Astrocyte of the hippocampus (primary cell): ENCODE data around the gene AP3D1.
"Not testable (repeated sequence)": the region's sequence is repeated elsewhere in the genome, so short reads cannot be mapped to it uniquely, and the experiment has no call there.

Experiments
- DNase-seq: peaks from one replicate; pipeline ENCODE4 v3.0.0; 2011; ENCODE audit warnings: low read depth, low spot score

AP3D1 gene

DNA sequence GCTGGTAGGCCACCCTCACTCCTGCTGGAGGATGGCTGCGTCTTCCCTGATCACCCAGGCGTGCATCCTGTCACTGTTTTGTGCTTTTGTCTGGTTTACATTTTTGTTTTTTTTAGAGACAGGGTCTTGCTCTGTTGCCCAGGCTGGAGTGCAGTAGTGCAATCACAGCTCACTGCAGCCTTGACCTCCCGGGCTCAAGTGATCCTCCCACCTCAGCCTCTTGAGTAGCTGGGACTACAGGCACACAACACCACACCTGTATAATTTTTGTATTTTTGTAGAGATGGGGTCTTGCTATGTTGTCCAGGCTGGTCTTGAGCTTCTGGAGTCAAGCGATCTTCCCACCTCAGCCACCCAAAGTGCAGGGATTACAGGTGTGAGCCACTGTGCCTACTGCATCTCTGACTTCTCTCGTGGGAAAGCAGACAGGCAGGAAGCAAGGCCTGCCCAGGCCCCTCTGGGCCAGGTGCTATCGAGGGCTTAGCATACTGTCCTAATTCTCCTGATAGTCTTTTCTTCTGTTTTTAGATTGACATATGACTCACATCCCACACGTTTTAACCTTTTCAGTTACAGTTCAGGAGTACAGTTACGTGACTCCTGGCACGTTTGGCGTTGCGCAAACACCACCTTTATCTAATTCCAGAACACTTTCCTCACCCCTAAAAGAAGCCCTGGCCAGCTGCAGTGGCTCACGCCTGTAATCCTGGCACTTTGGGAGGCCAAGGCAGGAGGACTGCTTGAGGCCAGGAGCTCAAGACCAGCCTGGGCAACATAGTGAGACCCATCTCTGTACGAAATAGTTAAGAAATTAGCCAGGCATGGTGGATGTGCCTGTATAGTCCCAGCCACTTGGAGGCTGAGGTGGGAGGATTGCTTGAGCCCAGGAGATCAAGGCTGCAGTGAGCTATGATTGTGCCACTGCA, 64.4 kb downstream of the AP3D1 start:
- DNase-seq = not testable (repeated sequence)

DNA sequence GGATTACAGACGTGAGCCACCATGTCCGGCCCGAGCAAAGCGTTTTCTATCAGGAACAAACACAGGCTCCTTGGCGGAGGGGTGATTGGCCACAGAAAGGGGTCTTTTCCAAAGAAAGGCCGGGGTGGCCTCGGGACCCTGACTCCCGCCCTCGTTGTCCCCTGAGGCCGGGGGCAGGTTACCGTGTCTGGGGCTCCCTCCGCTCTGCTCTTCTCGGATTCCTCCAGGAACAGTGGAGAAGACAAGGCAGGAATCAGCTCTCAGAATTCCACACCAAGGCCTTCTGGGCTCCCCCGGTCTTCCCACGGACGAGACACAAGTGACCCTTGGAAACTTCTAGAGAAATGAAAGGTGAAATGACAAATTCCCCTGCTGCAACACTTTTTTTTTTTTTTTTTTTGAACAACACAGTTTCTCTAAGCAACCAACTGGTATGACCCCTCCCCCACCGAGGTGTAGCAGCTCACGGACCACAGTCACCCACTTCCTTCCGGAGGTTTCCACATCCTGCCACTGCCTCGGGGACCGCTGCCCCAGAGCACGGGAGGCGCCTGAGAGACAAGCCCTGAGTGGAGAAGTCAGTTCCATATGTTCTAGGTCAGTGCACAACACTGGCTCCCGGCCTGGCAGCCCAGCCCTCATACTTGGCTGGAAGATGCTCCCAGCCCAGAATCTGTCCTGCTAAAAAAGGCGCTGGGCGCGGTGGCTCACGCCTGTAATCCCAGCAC, 66.2 kb downstream of the AP3D1 start:
- DNase-seq = no peak

DNA sequence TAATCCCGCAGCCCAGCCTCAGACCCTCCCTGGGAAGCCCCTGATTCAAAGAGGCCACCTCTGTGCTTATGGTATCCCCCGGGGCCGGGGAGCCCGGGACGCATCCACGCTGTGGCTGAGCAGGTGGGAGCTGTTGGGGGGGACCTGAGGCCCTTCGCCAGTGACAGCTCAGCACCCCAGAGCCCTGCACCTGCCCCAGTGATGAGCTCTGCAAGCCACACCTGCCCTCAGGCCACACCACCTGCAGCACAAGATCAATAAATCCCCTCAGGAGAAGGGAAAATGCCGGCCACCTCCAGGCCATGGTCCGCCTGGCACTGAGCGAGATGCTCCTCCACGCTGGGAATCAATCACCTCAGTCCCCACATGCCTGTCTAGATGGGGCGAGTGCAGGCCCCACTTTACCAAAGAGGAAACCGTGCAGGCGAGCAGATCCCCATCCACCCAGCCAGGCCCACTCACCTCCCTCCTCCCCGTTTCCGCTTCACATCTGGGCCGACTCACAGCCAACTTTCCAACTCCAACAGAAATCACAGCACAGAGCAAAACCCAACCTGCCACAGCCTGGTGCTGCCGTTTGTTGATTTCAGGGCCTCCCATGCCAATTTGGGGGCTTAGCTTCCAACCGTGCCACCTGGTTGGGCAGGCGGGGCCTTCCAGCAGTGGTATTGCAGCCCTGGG, 68.1 kb downstream of the AP3D1 start:
- no peak for DNase-seq

DNA sequence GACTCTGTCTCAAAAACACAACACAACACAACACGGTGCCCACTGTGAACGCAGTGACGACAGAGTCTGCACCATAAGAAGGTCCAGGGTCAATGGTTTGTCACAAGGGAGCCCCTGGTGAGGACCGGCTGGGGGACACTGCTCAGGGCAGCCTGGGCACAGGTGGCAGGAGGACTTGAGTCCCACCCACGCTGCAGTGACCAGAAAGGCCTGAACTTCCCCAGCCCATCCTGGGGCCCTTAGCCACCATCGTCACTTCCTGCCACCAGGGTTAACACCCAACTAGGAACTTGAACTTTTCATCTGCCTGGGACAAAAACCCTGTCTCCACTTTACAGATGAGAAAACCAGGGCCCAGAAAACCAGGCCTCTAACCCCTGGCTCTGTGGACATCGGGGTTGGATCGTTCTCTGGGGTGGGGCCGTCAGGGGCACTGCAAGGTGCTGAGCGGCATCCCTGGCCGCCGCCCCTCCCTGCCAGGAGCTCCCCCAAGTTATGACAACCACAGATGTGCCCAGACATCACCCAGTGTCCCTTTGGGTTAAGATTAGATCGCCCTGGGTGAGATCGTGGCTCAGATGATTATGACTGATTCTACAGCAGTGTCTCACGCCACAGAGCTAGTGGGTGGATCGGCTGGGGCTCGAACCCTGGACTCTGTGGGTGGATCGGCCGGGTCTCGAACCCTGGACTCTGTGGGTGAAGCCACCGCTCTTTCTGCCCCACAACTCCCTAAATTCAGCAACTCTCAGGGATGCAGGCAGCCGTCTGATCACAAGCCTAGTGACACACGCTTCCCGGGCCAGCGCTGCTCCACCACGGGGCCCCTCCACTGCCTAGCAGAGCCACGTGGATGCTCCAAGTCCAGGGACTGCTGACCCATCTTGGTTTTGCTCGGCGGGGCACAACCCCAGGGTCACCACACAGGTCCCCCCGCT, 69.2 kb downstream of the AP3D1 start:
- DNase-seq = no peak

DNA sequence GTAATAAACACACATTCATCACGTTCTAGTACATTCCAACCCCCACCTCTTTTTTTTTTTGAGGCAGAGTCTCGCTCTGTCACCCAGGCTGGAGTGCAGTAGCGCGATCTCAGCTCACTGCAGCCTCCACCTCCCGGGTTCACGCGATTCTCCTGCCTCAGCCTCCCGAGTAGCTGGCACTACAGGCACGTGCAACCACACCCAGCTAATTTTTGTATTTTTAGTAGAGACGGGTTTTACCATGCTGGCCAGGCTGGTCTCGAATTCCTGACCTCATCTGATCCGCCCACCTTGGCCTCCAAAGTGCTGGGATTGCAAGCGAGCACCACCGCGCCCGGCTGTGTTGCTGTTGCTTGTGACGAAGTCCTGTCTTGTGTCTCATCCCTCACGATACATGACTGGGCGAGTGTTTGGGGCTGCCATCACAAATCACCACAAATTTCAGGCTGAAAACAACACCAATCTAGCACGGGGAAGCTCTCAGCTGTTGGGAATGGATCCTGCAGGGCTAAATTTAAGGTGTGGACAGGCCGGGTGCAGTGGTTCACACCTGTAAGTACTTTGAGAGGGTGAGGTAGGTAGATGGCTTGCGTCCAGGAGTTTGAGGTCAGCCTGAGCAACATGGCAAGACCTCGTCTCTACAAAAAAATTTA, 70.9 kb downstream of the AP3D1 start:
- no peak for DNase-seq

DNA sequence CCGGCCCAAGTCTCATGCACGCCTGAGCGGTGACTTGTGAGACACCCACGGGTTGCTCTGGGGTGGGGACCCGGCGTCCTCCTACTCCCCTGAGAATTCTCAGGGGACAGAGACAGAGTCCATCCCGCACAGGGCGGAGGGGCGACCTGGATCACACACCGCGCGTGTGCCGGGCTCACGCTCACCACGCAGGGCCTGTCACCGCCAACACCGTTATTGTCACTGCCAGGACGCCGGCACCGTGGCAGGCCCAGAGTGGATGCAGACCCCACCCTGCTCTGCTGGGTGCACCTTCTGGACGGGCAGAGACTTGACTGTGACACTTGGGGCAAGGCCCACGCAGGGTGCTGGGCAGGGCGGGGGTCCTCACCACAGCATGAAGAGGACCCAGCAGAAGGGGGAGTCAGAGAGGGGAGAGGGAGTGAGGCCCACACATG, 71.5 kb downstream of the AP3D1 start:
- no peak for DNase-seq

DNA sequence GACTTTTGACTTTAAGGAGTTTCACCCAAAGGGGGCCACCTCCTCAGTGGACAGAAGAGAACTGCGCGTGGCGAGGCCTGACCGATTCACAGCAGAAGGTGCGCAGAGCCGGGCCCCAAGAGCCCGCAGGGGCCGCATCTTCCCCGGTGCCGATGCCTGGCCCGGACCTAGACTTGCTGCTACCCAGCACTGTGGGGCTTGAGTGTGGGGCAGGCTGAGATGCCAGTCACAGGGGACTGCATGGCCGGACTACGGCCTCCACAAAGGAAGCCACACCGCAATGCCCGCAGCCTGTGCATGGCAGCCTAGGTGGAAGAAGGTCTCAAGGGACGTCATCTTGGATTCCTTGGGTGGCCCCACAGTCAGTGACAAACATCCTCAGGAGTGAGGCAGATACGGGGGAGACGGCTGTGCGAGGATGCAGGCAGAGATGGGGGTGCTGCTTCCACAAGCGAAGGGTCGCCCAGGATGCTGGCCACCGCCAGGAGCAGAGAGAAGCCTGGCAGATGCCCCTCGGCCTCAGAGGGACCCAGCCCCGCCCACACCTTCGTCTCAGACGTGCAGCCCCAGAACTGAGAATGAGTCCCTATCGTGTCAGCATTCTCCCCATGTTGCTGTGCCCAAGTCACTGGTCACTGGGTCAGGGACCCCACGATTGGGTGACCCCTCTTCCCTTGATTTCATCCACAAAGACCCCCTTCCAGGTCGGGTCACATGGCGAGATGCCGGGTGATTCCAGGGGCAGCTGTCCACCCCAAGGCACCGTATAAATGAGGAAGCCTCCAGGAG, 72.1 kb downstream of the AP3D1 start:
- no peak for DNase-seq

DNA sequence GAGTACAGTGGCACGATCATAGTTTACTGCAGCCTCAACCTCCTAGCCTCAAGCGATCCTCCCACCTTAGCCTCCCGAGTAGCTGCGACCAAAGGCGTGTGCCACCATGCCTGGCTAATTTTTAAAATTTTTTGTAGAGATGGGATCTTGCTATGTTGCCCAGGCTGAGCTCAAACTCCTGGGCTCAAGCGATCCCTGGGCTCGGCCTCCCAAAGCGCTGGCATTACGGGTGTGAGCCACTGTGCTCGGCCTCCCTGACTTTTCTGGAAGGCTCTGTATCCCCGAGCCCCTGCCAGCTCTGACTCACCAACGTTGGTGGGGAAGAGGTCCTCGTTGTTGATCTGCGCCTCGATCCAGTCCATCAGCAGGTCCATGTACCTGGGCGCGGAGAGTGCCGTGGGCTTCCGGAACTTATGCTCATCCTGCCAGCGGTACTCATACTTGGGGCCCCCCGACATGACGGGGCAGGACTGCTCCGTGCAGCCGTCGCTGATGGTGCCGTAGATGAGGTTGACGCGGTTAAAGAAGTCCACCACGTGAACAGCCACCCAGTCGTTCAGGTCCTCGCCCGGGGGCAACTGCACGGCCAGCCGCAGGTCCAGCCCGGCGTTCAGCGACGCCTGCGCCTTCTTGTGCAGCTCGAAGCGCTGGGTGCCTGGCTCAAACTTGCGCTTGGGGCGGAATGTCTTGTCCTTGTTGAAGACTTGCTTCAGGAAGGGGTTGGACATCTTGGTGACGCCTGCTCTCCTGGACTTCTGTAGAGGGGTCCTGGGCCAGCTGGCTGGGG, 73.3 kb downstream of the AP3D1 start:
- no peak for DNase-seq

DNA sequence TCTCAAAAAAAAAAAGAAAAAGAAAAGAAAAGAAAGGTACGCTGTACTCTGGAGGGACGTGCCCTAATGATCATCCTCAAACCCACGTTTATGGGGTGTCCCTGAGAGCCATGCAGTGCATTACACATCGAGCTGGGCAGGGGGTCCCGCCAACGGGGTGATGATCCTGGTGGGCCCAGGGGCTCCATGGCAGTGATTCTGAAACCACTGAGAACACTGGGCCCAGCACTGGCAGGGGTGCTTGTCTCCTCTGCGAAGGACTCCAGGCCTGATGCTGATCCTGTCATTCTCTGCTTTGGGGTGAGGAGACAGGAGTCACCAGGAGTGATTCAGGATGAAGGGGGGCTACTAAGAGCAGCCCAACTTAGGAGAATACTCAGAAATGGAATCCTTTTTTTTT, 74.0 kb downstream of the AP3D1 start:
- no peak for DNase-seq

DNA sequence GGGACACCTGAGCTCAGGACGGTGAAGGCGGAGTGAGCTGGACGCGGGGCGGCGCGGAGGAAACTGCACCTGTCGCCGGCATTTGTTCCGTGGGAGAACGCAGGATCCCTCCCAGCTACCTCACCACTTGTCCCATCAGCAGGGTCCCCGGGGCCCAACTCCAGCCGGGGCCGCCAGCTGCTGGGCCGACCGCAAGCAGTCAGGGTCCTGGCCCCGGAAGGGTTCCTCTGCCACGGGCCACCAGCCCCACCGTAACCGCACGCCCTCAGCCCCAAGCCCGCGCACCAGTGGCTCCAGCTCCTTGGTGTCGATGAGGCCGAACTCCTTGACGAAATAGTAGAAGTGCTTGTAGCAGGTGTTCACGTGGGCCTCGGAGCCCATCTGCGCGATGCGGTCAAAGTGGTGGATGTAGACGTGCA, 74.8 kb downstream of the AP3D1 start:
- no peak for DNase-seq

DNA sequence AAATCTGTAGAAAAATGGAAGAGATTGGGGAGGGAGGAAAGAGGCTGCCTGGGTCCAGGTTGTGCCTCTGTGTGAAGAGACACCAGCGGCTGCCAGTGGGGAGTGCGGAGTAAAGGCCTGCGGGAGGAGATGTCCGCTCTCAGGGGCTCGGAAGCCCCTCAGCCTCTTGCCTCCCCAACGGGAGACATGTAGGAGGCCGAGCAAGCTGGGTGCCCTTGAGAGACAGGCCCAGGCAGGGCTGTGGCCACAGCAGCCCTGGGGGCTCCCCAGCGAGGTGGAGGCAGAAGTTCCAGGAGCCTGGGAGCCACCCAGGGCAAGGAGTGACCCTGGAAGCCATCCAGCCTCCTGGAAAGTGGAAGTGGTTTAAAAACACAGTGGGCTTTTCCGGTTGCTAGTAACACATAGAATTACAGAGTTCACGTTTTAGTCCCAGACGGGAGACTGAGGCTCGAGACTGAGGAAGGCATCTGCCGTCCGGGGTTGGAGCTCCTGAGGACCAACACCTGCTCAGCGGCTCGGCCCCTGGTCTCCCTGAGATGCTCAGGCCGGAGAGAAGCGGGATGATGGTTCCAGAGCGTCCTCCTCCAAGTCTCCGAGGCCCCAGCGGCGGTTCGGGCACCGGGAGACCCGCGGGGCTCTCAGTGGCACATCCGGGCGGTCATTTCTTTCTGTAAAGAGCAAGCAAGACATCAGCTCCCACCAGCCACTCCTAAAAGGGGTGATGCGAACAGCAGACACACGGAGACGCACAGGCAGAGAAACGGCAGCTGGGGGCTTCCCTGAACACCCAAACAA, 78.4 kb downstream of the AP3D1 start:
- DNase-seq = no peak

DNA sequence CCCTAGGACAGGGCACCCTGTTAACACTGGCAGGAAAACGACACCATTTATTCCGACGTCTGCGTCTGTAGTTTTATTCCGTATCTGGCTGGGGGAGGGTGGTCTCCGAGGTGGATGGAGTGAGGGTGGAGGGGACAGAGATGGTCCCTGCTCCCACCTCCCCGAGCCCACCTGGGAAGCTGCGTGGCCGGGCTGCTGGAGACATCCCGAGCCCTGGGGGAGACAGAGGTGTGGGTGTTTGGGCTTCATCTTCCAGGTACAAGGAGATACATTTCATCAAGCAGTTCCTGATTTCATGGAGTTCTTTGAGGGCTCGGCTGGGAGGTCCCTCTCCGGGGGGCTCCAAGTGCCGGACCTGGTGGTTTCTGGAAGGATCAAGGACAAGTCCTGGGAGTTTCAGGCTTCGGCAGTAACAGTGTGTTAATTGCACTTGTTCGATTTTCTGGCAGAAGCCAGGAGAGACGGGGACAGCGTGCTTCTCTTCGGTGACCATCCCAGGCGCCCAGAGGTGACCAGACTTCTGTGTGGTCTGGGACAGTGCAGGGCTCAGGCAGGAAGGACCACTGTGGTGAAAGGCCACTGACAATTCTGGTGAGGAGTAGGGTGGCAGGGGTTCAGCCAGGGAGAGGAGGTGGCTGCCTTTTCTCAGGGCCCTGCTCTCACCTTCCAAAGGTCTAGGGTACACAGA, 80.2 kb downstream of the AP3D1 start:
- no peak for DNase-seq

DNA sequence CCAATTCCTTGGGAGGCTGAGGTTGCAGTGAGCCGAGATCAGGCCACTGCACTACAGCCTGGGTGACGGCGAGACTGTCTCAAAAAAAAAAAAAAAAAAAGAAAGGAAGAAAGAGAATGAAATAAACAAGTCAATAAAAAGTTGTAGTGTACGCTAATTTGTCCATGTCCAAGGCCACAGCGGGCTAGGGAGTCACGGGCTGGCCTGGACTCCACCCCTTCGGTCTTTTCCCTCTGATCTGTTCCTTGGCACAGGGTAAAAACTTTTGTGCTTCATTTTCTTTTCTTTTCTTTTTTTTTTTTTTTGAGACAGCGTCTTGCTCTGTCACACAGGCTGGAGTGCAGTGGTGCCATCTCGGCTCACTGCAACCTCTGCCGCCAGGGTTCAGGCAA, 80.9 kb downstream of the AP3D1 start:
- DNase-seq = no peak

DNA sequence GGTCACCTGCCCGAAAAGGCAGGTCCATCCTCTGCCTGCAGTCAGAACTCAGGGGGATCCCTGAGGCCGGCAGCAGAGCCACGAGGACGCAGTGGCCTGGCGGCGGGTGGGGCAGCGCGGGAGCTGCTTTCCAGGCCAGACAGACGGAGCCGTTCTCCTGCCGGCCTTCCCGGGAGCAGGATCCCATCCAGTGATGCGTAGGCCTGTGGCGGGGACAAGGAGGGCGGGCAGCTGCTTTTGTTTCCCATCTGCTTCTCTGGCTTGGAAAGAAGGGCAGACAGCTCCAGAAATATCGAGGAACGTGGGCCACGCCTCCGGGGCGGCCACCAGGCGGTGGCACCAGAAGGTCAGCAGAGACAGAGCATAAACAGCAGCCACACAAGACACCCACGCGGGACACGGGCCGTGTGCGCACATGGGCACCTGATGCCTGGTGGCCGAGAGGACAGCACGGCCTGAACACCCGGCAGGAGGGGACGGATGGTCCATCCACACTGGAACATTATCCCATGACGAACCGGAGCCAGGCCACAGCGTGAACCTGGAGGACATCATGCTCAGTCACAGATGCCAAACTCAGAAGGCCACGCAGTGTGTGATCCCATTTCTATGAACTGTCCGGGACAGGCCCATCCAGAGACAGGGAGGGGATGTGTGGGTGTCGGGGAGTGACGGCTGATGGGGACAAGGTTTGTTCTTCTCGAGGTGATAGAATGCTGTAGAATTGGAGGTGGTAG, 86.4 kb downstream of the AP3D1 start:
- DNase-seq = no peak

DNA sequence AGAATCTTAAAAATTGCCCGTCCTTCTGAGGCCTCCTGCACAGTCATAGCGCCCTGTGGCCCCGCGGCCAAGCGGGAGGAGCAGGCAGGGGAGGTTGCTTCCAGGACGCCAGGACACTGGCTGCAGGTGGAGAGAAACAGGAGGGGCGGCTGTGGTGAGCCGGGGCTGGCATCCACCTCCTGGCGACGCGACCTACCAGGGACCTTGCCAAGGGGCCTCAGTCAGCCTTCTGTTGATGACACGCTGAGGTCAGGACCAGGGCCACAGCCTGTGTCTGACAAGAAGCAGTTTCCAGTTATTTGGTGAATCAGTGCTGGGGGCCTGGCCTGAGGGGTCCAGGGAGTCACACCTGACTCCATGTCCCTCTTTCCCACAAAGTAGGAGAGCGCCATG, 87.0 kb downstream of the AP3D1 start:
- no peak for DNase-seq

DNA sequence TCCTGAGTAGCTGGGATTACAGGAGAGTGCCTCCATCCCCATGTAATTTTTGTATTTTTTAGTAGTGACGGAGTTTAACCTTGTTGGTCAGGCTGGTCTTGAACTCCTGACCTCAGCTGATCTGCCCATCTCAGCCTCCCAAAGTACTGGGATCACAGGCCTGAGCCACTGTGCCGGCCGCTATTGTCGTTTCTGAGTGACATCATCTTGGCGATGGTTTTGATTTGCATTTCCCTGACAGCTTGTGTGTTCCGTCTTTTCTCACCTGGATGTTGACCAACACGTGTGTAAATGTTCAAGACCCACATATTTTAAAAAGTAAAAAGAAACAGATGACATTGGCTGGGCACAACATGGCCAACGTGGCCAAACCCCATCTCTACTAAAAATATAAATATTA, 87.5 kb downstream of the AP3D1 start:
- no peak for DNase-seq

DNA sequence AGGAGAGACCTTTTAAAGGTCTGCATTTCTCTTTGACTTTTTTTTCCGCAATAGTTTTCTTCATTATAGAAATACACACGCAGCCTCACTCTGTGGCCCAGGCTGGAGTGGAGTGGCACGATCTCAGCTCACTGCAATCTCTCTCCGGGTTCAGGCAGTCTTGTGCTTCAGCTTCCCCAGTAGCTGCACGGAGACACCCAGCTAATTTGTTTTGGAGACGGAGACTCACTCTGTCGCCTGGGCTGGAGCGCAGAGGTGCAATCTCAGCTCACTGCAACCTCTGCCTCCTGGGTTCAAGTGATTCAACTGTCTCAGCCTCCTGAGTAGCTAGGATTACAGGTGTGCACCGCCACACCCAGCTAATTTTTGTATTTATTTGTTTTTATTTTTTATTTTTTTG, 88.6 kb downstream of the AP3D1 start:
- DNase-seq = no peak
